VCaP (cell line): Measurements from ENCODE around the gene CCDC97.
"Not testable (repeated sequence)": the region's sequence is repeated elsewhere in the genome, so short reads cannot be mapped to it uniquely, and the experiment has no call there.

ENCODE experiments used
- H3K27ac ChIP-seq: fragments of 450-650 bp; 2 replicates; pipeline ENCODE4 v1.5.1; 2017
- TF ChIP-seq, protein P1 (sequence below): fragments of 450-650 bp; conservative IDR thresholded peaks from 2 replicates; pipeline ENCODE4 v1.5.1; 2017; ENCODE audit warnings: mild to moderate bottlenecking, moderate library complexity

Gene CCDC97

GRCh38 chr19:41269055-41269454, 40.9 kb upstream of the CCDC97 start:
- no peak overlapping the region for H3K27ac ChIP-seq
- TF ChIP-seq, protein P1, sequence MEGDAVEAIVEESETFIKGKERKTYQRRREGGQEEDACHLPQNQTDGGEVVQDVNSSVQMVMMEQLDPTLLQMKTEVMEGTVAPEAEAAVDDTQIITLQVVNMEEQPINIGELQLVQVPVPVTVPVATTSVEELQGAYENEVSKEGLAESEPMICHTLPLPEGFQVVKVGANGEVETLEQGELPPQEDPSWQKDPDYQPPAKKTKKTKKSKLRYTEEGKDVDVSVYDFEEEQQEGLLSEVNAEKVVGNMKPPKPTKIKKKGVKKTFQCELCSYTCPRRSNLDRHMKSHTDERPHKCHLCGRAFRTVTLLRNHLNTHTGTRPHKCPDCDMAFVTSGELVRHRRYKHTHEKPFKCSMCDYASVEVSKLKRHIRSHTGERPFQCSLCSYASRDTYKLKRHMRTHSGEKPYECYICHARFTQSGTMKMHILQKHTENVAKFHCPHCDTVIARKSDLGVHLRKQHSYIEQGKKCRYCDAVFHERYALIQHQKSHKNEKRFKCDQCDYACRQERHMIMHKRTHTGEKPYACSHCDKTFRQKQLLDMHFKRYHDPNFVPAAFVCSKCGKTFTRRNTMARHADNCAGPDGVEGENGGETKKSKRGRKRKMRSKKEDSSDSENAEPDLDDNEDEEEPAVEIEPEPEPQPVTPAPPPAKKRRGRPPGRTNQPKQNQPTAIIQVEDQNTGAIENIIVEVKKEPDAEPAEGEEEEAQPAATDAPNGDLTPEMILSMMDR: no peak

DNA sequence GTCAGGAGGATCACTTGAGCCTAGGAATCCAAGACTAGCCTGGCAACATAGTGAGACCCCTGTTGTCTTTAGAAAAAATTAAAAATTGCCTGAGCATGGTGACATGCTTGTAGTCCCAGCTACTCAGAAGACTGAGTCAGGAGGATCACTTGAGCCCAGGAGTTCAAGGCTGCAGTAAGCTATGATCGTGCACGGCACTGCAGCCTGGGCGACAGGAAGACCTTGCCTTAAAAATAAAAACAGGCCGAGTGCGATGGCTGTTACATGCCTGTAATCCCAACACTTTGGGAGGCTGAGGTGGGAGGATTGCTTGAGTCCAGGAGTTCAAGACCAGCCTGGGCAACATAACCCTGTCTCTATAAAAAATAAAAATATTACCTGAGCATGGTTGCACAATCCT, 40.4 kb upstream of the CCDC97 start:
- TF ChIP-seq, protein P1: no peak
- H3K27ac ChIP-seq: no peak overlapping the region

- TF ChIP-seq, protein P1: no peak
- no peak overlapping the region for H3K27ac ChIP-seq
Measured at GRCh38 chr19:41273076-41273475, 36.9 kb upstream of the CCDC97 start.

DNA sequence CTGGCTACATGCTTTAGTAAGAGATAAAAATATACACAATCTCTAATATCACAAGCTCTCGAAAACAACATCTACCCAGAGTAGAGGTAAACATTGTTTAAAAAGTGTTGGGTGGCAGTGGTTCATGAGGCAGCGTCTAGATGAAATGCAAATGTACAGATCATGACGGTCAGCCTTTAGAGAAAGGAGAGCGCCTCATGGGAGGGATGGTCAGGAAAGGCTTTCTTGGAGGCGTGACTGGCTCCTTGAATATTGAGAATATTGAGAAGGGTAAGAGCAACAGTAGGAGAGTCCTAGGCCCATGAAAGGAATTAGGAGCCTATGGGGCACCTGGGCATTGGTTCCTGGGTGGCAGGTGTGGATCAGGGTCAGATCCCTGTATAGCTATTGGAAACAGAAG, 35.2 kb upstream of the CCDC97 start:
- no peak overlapping the region for H3K27ac ChIP-seq
- TF ChIP-seq, protein P1: no peak

DNA sequence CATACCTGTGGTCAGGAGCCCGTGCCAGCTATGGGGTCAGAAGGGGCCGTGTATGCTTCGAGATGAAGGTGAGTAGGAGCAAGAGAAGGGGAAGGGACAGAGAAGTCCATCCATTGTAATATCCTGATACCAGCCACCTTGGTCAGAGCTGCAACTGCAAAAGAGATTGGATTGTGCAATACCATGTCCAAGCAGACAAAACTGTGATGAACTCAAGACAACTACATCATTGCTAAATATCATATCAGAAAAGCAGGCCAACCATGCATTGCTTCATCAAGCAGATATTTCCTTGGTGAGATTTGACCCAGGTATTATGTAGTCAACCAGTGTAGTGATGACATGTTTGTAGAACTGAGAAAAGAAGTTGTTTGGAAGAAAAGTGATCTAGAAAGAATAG, 33.7 kb upstream of the CCDC97 start:
- H3K27ac ChIP-seq: no peak overlapping the region
- TF ChIP-seq, protein P1: no peak

DNA sequence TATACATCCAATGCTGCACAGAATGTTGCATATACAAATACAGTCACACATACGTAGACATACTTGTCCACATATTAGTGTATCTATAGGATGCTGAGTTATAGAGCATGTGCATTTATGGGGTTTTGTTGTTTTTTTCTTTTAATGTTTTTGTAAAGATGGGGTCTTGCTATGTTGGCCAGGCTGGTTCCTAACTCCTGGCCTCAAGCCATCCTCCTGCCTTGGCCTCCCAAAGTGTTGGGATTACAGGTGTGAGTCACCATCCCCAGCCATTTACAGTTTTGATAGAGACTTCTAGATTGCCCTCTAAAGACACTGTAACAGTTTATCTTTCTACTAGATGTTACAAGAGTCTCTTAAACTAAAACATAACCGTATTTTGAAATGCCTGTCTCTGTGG, 31.5 kb upstream of the CCDC97 start:
- TF ChIP-seq, protein P1: no peak

GRCh38 chr19:41288673-41289530, 21.1 kb upstream of the CCDC97 start:
- TF ChIP-seq, protein P1: no peak; the same call in 1 of the 2 replicates
- no peak overlapping the region for H3K27ac ChIP-seq

More for the DNA sequence above, 31.5 kb upstream of the CCDC97 start:
- no peak overlapping the region for H3K27ac ChIP-seq

DNA sequence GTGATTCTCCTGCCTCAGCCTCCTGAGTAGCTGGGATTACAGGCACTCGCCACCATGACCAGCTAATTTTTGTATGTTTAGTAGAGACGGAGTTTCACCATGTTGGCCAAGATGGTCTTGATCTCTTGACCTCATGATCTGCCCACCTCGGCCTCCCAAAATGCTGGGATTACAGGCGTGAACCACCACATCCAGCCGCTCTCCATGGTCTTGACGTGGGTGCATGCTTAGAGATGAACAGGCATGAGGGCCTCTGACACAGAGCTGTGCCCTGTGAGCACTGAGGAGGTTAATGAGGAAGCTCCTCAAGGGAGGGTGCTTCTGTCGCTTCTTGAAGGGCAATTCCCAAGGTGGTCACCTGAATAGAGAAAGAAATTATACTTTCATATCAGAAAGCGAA, 20.2 kb upstream of the CCDC97 start:
- H3K27ac ChIP-seq: not testable (repeated sequence)
